Mesothelial cell of epicardium (in vitro differentiated cells): ENCODE data around the gene PRTN3. TPM values are rescaled to one million over a fixed set of nuclear protein-coding genes. Genes with fewer than 3 reads are reported as not detected.

ENCODE experiments used
- DNase-seq, 2 experiments: peaks; one replicate each; pipeline ENCODE4 v3.0.0; 2021; ENCODE audit warnings: low spot score in 2 of 2; ENCODE audit not compliant: unreplicated experiment in 2 of 2
- H3K27ac Mint-ChIP-seq: 2 replicates; pipeline ENCODE4 v1.8.0; 2021; ENCODE audit warnings: mixed read lengths
- H3K27me3 Mint-ChIP-seq: 2 replicates; pipeline ENCODE4 v1.8.0; 2021; ENCODE audit warnings: low read depth, mixed read lengths
- H3K36me3 Mint-ChIP-seq: 2 replicates; pipeline ENCODE4 v1.8.0; 2021; ENCODE audit warnings: mixed read lengths
- H3K4me1 Mint-ChIP-seq: 2 replicates; pipeline ENCODE4 v1.8.0; 2021; ENCODE audit warnings: mixed read lengths
- H3K4me3 Mint-ChIP-seq: 2 replicates; pipeline ENCODE4 v1.8.0; 2021; ENCODE audit warnings: mild to moderate bottlenecking, moderate library complexity, mixed read lengths
- H3K9me3 Mint-ChIP-seq: 2 replicates; pipeline ENCODE4 v1.8.0; 2021; ENCODE audit warnings: mixed read lengths
- total RNA-seq: library from RNA; stranded (reverse); gene quantifications from 3 replicates; pipeline ENCODE4 v1.2.1, GENCODE V29; 2021
- TF ChIP-seq, protein P1 (sequence below): fragments of 200-600 bp; sonication (generic); IDR thresholded peaks from one replicate; pipeline ENCODE4 v1.5.0; 2021; ENCODE audit warnings: antibody characterized with exemption; ENCODE audit not compliant: unreplicated experiment

Gene PRTN3
- total RNA-seq, 1 donor from 2014 or later = not detected

DNA sequence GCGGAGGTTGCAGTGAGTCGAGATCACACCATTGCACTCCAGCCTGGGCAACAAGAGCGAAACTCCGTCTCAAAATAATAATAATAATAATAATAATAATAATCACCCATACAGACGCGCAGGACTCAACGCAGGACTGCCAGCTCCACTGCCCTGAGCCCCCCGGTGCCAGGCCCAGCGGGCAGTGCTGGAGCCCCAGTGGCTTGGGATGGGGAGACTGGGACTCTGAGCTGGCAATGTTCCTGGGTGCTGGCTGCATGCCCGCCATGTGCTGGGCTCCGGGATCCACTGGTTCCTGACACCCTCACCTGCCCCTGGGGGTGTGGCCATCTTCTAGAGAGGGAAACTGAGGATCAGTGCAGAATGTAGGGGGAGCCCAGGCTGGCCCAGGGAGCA lies 13.5 kb upstream of the PRTN3 start:
- peaks cover 6% of the 10 kb centered on the region for H3K4me1 Mint-ChIP-seq
- no peak overlapping the region for H3K27ac Mint-ChIP-seq
- H3K4me3 Mint-ChIP-seq = no peak overlapping the region
- TF ChIP-seq, protein P1, sequence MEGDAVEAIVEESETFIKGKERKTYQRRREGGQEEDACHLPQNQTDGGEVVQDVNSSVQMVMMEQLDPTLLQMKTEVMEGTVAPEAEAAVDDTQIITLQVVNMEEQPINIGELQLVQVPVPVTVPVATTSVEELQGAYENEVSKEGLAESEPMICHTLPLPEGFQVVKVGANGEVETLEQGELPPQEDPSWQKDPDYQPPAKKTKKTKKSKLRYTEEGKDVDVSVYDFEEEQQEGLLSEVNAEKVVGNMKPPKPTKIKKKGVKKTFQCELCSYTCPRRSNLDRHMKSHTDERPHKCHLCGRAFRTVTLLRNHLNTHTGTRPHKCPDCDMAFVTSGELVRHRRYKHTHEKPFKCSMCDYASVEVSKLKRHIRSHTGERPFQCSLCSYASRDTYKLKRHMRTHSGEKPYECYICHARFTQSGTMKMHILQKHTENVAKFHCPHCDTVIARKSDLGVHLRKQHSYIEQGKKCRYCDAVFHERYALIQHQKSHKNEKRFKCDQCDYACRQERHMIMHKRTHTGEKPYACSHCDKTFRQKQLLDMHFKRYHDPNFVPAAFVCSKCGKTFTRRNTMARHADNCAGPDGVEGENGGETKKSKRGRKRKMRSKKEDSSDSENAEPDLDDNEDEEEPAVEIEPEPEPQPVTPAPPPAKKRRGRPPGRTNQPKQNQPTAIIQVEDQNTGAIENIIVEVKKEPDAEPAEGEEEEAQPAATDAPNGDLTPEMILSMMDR = no peak
- H3K27me3 Mint-ChIP-seq = no peaks in the 10 kb centered on the region
- no peaks in the 10 kb centered on the region for H3K36me3 Mint-ChIP-seq
- DNase-seq = no peak
- no peaks in the 10 kb centered on the region for H3K9me3 Mint-ChIP-seq

DNA sequence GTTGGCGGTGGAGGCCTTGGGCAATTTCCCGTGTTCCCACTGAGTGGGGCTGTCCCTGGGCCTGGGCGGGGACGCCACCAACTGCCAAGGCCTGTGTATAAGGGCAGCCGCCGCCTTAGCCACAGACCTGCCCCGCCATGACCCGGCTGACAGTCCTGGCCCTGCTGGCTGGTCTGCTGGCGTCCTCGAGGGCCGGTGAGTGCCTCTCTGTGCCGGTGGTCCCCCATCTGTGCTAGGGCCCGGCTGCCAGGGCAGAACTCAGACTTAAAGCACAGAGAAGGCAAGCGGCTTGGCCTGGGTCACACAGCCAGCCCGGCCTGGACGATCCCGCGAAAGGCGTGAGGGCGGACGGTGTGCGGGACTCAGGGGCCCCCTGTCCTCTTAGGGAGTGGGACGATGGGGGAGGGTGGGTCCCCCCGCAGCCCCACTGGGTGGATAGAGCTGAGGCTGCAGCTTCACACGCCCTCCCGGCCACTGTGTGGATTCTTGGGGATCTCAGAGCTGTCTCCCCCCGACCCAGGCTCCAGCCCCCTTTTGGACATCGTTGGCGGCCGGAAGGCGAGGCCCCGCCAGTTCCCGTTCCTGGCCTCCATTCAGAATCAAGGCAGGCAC lies 13.0 kb upstream of the PRTN3 start, which contains the start of gene AZU1:
TSS of gene AZU1 (plus strand) at position 128 of the 612 bp plus-strand sequence. CDS start at position 138, 10 bp downstream.
- TF ChIP-seq, protein P1 = no peak
- no peaks in the 10 kb centered on the region for H3K27me3 Mint-ChIP-seq
- H3K27ac Mint-ChIP-seq = no peak within 1 kb of the TSS
- H3K9me3 Mint-ChIP-seq = no peaks in the 10 kb centered on the region
- DNase-seq = no peak
- H3K36me3 Mint-ChIP-seq = no peaks in the 10 kb centered on the region
- no peak within 1 kb of the TSS for H3K4me3 Mint-ChIP-seq
- peaks cover 6% of the 10 kb centered on the region for H3K4me1 Mint-ChIP-seq

DNA sequence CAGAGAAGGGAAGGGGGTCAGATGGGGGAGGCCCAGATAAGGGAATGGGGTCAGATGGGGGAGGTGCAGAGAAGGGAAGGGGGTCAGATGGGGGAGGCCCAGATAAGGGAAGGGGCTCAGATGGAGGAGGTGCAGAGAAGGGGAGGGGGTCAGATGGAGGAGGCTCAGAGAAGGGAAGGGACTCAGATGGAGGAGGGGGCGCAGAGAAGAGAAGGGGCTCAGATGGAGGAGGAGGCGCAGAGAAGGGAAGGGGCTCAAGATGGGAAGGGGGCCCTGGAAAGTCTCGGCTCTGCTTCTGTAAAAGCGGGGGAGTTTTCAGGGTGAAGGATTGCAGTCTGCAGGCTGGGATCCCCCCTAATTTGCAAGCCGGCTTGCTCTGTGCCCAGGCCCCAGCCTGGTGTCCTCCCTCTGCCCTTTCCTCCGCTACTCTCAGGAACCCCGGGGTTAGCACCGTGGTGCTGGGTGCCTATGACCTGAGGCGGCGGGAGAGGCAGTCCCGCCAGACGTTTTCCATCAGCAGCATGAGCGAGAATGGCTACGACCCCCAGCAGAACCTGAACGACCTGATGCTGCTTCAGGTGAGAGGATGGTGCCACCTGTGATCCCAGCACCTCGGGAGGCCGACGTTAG lies 11.6 kb upstream of the PRTN3 start:
- Mint-ChIP-seq H3K4me3 (no peak overlapping the region), H3K4me1 (no peaks in the 10 kb centered on the region), H3K36me3 (no peaks in the 10 kb centered on the region), H3K27ac (no peak overlapping the region), H3K9me3 (no peaks in the 10 kb centered on the region), H3K27me3 (no peaks in the 10 kb centered on the region)
- TF ChIP-seq, protein P1 = no peak
- no peak for DNase-seq

DNA sequence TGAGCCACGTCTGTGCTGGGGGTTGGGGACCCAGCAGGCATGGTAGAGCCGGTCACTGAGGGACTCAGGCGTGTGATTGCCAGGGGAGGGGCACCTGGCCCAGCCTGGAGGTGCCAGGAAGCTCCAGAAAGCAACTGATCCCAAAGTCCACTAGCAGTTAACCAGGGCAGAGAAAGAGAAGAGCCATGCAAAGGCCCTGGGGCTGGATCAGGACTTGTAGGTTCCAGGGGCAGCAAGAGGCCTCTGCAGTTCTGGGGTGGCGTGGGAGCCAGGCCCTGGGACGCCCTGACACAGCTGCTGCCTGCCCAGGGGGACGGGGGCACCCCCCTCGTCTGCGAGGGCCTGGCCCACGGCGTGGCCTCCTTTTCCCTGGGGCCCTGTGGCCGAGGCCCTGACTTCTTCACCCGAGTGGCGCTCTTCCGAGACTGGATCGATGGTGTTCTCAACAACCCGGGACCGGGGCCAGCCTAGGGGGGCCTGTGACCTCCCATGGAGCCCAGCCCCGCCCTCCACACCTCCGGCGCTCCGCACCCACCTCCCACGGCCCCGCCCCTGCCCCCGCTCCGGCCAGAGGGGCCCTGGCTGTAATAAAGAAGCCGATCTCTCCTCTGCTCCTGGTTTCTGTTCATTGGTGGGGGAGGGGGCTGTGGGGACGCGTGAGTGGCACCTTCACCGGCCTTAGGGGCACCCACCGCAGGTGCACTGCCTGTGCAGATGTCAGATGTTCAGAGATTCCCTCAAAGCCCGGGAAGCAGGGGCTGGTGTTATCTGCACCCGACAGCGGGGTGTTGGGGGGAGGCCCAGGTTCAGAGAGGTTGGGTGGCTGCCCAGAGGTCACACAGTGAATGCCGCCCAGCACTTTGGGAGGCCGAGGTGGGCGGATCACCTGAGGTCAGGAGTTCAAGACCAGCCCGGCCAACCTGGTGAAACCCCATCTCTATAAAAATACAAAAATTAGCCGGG lies 9.1 kb upstream of the PRTN3 start:
- H3K9me3 Mint-ChIP-seq = no peaks in the 10 kb centered on the region
- H3K27ac Mint-ChIP-seq = no peak overlapping the region
- no peaks in the 10 kb centered on the region for H3K36me3 Mint-ChIP-seq
- TF ChIP-seq, protein P1 = no peak
- H3K27me3 Mint-ChIP-seq = no peaks in the 10 kb centered on the region
- no peak overlapping the region for H3K4me3 Mint-ChIP-seq
- H3K4me1 Mint-ChIP-seq = no peaks in the 10 kb centered on the region
- DNase-seq = no peak

DNA sequence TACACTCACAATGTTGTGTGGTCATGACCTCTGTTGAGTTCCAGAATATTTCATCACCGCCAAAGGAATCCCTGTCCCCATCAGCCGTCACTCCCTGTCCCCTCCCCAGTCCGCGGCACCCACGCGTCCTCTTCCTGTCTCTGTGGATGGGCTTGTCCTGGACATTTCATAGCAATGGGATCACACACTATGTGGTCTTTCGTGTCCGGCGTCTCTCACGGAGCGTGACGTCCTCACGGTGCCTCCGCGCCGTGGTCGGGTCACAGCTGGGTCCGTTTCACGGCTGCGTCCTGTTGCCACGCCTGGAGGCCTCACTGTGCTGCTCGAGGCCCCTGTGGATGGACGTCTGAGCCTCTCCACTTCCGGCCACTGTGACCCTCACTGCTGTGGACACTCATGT lies 6.6 kb upstream of the PRTN3 start:
- no peak for DNase-seq
- H3K4me3 Mint-ChIP-seq = no peak overlapping the region
- TF ChIP-seq, protein P1 = no peak
- no peaks in the 10 kb centered on the region for H3K27me3 Mint-ChIP-seq
- H3K27ac Mint-ChIP-seq = no peak overlapping the region
- H3K9me3 Mint-ChIP-seq = no peaks in the 10 kb centered on the region
- no peaks in the 10 kb centered on the region for H3K4me1 Mint-ChIP-seq
- H3K36me3 Mint-ChIP-seq = no peaks in the 10 kb centered on the region
